ENCODE data around the gene DGKI.

Gene DGKI

DNA sequence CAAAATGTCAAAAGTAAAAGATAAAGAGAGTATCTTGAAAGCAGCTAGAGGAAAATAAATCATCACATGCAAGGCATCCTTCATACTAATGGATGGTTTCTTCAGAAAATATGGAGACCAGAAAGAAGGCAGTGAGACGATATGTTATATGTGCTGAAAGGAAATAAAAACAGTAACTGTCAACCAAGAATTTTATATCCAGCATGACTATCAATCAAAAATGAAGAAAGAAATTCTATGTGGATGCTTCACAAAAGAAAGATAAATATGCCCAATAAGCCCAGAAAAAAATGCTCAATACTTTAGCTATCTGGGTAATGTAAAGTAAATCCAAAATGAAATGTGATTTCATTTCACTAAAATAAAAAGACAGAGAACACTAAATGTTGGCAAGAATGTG, 142.1 kb downstream of the DGKI start:
- Histone ChIP-seq H4K20me1 (ENCODE audit: insufficient read depth) (no peaks in the 10 kb centered on the region), H3K79me2 (ENCODE audit: insufficient read depth, low read depth) (no peaks in the 10 kb centered on the region), H3K9ac (no peak overlapping the region), H3K36me3 (ENCODE audit: insufficient read depth) (no peaks in the 10 kb centered on the region), H2AFZ (ENCODE audit: low read depth) (no peak overlapping the region), H3K4me1 (ENCODE audit: low read depth, poor library complexity, severe bottlenecking) (no peaks in the 10 kb centered on the region), H3K4me2 (no peak overlapping the region), H3K27me3 (ENCODE audit: insufficient read depth, low read depth) (no peaks in the 10 kb centered on the region), H3K27ac (no peak overlapping the region), H3K4me3 (IDR thresholded peaks at IDR 0.05; ENCODE audit: insufficient read depth, low read depth, low read length) (no peak overlapping the region)
- TF ChIP-seq, protein P1, sequence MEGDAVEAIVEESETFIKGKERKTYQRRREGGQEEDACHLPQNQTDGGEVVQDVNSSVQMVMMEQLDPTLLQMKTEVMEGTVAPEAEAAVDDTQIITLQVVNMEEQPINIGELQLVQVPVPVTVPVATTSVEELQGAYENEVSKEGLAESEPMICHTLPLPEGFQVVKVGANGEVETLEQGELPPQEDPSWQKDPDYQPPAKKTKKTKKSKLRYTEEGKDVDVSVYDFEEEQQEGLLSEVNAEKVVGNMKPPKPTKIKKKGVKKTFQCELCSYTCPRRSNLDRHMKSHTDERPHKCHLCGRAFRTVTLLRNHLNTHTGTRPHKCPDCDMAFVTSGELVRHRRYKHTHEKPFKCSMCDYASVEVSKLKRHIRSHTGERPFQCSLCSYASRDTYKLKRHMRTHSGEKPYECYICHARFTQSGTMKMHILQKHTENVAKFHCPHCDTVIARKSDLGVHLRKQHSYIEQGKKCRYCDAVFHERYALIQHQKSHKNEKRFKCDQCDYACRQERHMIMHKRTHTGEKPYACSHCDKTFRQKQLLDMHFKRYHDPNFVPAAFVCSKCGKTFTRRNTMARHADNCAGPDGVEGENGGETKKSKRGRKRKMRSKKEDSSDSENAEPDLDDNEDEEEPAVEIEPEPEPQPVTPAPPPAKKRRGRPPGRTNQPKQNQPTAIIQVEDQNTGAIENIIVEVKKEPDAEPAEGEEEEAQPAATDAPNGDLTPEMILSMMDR (conservative IDR thresholded peaks at IDR 0.05; ENCODE audit: low read depth, low read length): no peak

DNA sequence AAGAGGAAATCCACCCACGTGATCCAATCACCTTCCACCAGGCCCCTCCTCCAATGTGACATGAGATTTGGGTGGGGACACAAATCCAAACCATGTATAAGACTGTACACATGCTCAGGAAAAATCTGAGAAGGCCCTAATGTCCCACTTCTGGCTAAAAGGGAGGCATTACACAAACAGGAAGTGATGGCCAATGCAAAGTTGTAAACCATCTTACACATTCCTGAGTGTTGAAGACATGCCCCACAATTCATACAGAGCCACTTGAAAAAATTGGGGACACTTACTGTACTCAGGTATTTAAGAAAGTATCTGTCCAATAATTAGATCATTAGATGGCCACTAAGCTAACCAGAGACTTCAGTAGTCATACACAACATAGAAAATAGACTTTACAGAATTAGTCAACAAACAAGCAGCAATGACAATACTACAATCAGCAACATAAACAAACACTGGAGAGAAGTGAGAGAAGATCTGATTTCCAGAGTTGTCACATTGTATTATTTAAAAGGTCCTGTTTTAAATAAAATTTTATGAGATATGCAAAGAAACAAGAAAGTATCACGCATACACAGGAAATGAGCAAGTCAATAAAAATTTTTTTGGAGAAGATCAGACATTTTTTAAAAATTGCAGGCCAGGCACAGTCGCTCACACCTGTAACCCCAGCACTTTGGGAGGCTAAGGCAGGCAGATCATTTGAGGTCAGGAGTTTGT, 143.3 kb downstream of the DGKI start:
- Histone ChIP-seq H4K20me1 (ENCODE audit: insufficient read depth) (no peaks in the 10 kb centered on the region), H2AFZ (ENCODE audit: low read depth) (no peak overlapping the region), H3K36me3 (ENCODE audit: insufficient read depth) (no peaks in the 10 kb centered on the region), H3K4me3 (IDR thresholded peaks at IDR 0.05; ENCODE audit: insufficient read depth, low read depth, low read length) (no peak overlapping the region), H3K9ac (no peak overlapping the region), H3K27ac (no peak overlapping the region), H3K79me2 (ENCODE audit: insufficient read depth, low read depth) (no peaks in the 10 kb centered on the region), H3K4me2 (no peak overlapping the region), H3K27me3 (ENCODE audit: insufficient read depth, low read depth) (no peaks in the 10 kb centered on the region), H3K4me1 (ENCODE audit: low read depth, poor library complexity, severe bottlenecking) (no peaks in the 10 kb centered on the region)
- TF ChIP-seq, protein P1 (conservative IDR thresholded peaks at IDR 0.05; ENCODE audit: low read depth, low read length): no peak

DNA sequence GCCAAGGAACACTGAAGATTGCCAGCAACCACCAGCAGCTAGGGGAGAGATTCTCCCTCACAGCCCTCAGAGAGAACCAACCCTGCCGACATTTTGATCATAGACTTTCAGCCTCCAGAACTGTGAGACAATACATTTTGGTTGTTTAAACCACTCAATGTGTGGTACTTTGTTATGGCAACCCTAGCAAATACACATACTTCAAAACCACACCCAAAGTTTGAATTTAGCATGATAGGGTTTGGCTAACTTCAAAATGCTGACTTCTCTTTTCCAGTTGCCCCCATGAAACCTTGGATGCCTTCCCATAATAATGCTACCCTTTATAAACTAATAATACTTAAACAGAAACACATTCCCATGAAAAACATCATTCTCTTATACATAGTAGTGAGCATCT, 149.8 kb downstream of the DGKI start:
- no peak overlapping the region for H3K4me2 ChIP-seq
- no peak overlapping the region for H3K4me3 ChIP-seq (IDR thresholded peaks at IDR 0.05; ENCODE audit: insufficient read depth, low read depth, low read length)
- H3K9ac ChIP-seq: no peak overlapping the region
- no peaks in the 10 kb centered on the region for H3K4me1 ChIP-seq (ENCODE audit: low read depth, poor library complexity, severe bottlenecking)
- no peaks in the 10 kb centered on the region for H3K36me3 ChIP-seq (ENCODE audit: insufficient read depth)
- TF ChIP-seq, protein P1 (conservative IDR thresholded peaks at IDR 0.05; ENCODE audit: low read depth, low read length): no peak
- no peaks in the 10 kb centered on the region for H3K27me3 ChIP-seq (ENCODE audit: insufficient read depth, low read depth)
- no peak overlapping the region for H2AFZ ChIP-seq (ENCODE audit: low read depth)
- H4K20me1 ChIP-seq (ENCODE audit: insufficient read depth): no peaks in the 10 kb centered on the region
- H3K27ac ChIP-seq: no peak overlapping the region
- no peaks in the 10 kb centered on the region for H3K79me2 ChIP-seq (ENCODE audit: insufficient read depth, low read depth)

DNA sequence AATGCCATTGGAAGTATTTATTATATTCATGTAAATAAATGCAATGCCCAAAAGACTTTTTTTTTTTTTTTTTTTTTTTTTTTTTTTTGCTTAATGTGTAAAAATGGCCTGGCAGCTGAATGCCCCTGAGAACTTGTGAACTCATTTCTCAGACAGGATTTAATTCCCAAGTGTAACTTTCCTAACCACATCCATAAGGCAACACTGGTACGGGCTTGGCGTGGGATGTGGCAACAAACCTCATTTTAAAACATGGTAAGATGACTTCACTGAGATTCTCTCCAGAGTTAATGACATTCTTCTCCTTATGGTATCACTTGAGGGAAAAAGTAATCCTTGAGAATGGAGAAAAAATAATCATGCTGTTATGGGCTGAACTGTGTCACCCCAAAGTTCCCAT, 150.4 kb downstream of the DGKI start:
- H3K27me3 ChIP-seq (ENCODE audit: insufficient read depth, low read depth): no peaks in the 10 kb centered on the region
- no peaks in the 10 kb centered on the region for H3K36me3 ChIP-seq (ENCODE audit: insufficient read depth)
- no peak overlapping the region for H3K9ac ChIP-seq
- no peak overlapping the region for H3K4me3 ChIP-seq (IDR thresholded peaks at IDR 0.05; ENCODE audit: insufficient read depth, low read depth, low read length)
- no peaks in the 10 kb centered on the region for H3K79me2 ChIP-seq (ENCODE audit: insufficient read depth, low read depth)
- TF ChIP-seq, protein P1 (conservative IDR thresholded peaks at IDR 0.05; ENCODE audit: low read depth, low read length): no peak
- H3K4me1 ChIP-seq (ENCODE audit: low read depth, poor library complexity, severe bottlenecking): no peaks in the 10 kb centered on the region
- H2AFZ ChIP-seq (ENCODE audit: low read depth): no peak overlapping the region
- H3K27ac ChIP-seq: no peak overlapping the region
- no peak overlapping the region for H3K4me2 ChIP-seq
- H4K20me1 ChIP-seq (ENCODE audit: insufficient read depth): no peaks in the 10 kb centered on the region

Data from KMS-11 (cell line).